ENCODE results near the gene UBTD2. TPM values are rescaled to one million over a fixed set of nuclear protein-coding genes. Genes with fewer than 3 reads are reported as not detected.

Gene UBTD2
- total RNA-seq, 4 donors from 2014 or later = 7.1 to 15.1 (median 9.4) TPM

GRCh38 chr5:172160506-172160905, 123.1 kb downstream of the UBTD2 start:
- TF ChIP-seq POLR2A (IDR thresholded peaks at IDR 0.05) = no peak
- no peak for TF ChIP-seq CTCF (IDR thresholded peaks at IDR 0.05)
- H3K4me3 ChIP-seq (ENCODE audit: low read depth, poor library complexity, severe bottlenecking) = no peak overlapping the region
- intact Hi-C loops (cut with DNase I; ENCODE audit: low total_unique reads) = no loop called here
- WGBS, 2 donors = 69 to 72% methylated on average over 9 of the region's 9 CpGs
- no peak for DNase-seq (ENCODE audit: low spot score in 2 of 2)

Other genes with a start within 250 kb of the UBTD2 start
- gene STK10, start 95.5 kb downstream of the UBTD2 start, total RNA-seq = 10 to 100 TPM; 34.4 to 59.8 (median 40.7) TPM
- not detected for gene EFCAB9, start 89.6 kb downstream of the UBTD2 start, total RNA-seq
- gene SH3PXD2B, start 170.8 kb upstream of the UBTD2 start, total RNA-seq = 10 to 100 TPM; 13.5 to 43.5 (median 28.1) TPM